H9 (cell line): ENCODE results near the gene RAB4B. TPM values are rescaled to one million over a fixed set of nuclear protein-coding genes. Genes with fewer than 3 reads are reported as not detected.

Source experiments
- DNase-seq: peaks from one replicate; pipeline ENCODE4 v3.0.0-alpha.2; 2017
- H2AFZ ChIP-seq: one replicate; pipeline ENCODE4 v1.6.1; 2013; ENCODE audit warnings: mild to moderate bottlenecking, low read length, control low read depth, moderate library complexity
- H2AK5ac ChIP-seq: 2 replicates; pipeline ENCODE4 v1.6.1; 2013; ENCODE audit warnings: low read length, control low read depth, mixed read lengths; ENCODE audit not compliant: insufficient read length
- H2BK120ac ChIP-seq: one replicate; pipeline ENCODE4 v1.6.1; 2013; ENCODE audit warnings: low read depth, mild to moderate bottlenecking, low read length, control low read depth, inconsistent platforms; ENCODE audit not compliant: poor library complexity, severe bottlenecking
- H2BK12ac ChIP-seq: 2 replicates; pipeline ENCODE4 v1.6.1; 2013; ENCODE audit warnings: low read length, control low read depth, mixed read lengths, low read depth; ENCODE audit not compliant: insufficient read length
- H2BK15ac ChIP-seq: 2 replicates; pipeline ENCODE4 v1.6.1; 2013; ENCODE audit warnings: low read depth, low read length, control low read depth
- H2BK20ac ChIP-seq: one replicate; pipeline ENCODE4 v1.6.1; 2013; ENCODE audit warnings: low read depth, mild to moderate bottlenecking, low read length, control low read depth, inconsistent platforms; ENCODE audit not compliant: poor library complexity, severe bottlenecking
- H2BK5ac ChIP-seq: 2 replicates; pipeline ENCODE4 v1.6.1; 2013; ENCODE audit warnings: low read length, control low read depth, mixed read lengths; ENCODE audit not compliant: insufficient read length
- H3K14ac ChIP-seq: 2 replicates; pipeline ENCODE4 v1.6.1; 2013; ENCODE audit warnings: low read length, control low read depth; ENCODE audit not compliant: insufficient read depth
- H3K18ac ChIP-seq: 2 replicates; pipeline ENCODE4 v1.6.1; 2013; ENCODE audit warnings: low read depth, mild to moderate bottlenecking, mixed read lengths, low read length, control low read depth; ENCODE audit not compliant: insufficient read length
- H3K23ac ChIP-seq: 2 replicates; pipeline ENCODE4 v1.6.1; 2013; ENCODE audit warnings: low read length, control low read depth, mixed read lengths, low read depth; ENCODE audit not compliant: insufficient read length
- H3K23me2 ChIP-seq: 2 replicates; pipeline ENCODE4 v1.6.1; 2013; ENCODE audit warnings: low read depth, mild to moderate bottlenecking, mixed read lengths, low read length, control low read depth; ENCODE audit not compliant: insufficient read length, poor library complexity, severe bottlenecking
- H3K27ac ChIP-seq: 2 replicates; pipeline ENCODE4 v1.5.1; 2013; ENCODE audit warnings: low read length, control low read depth, mixed read lengths, low read depth; ENCODE audit not compliant: insufficient read length
- H3K27me3 ChIP-seq: 2 replicates; pipeline ENCODE4 v1.6.1; 2013; ENCODE audit warnings: low read length, control low read depth, inconsistent platforms; ENCODE audit not compliant: insufficient read depth
- H3K4ac ChIP-seq: 2 replicates; pipeline ENCODE4 v1.6.1; 2013; ENCODE audit warnings: low read depth, mild to moderate bottlenecking, control low read depth, inconsistent platforms, low read length, moderate library complexity
- H3K4me1 ChIP-seq: 2 replicates; pipeline ENCODE4 v1.6.1; 2013; ENCODE audit warnings: low read length, control low read depth, inconsistent platforms; ENCODE audit not compliant: insufficient read depth
- H3K4me2 ChIP-seq: 2 replicates; pipeline ENCODE4 v1.6.1; 2013; ENCODE audit warnings: low read length, control low read depth, mixed read lengths; ENCODE audit not compliant: insufficient read length, insufficient read depth
- H3K56ac ChIP-seq: 2 replicates; pipeline ENCODE4 v1.6.1; 2013; ENCODE audit warnings: low read depth, mild to moderate bottlenecking, mixed read lengths, low read length, control low read depth; ENCODE audit not compliant: insufficient read length
- H3K79me1 ChIP-seq: 2 replicates; pipeline ENCODE4 v1.6.1; 2013; ENCODE audit warnings: low read depth, mild to moderate bottlenecking, moderate library complexity, low read length, control low read depth, inconsistent platforms; ENCODE audit not compliant: insufficient read depth, poor library complexity, severe bottlenecking
- H3K79me2 ChIP-seq: 2 replicates; pipeline ENCODE4 v1.6.1; 2013; ENCODE audit warnings: low read length, control low read depth, inconsistent platforms; ENCODE audit not compliant: insufficient read depth
- H3K9ac ChIP-seq: 2 replicates; pipeline ENCODE4 v1.6.1; 2013; ENCODE audit warnings: low read length, control low read depth, mixed read lengths; ENCODE audit not compliant: insufficient read length; ENCODE audit errors: extremely low read depth
- H3K9me3 ChIP-seq: one replicate; pipeline ENCODE4 v1.6.1; 2013; ENCODE audit warnings: low read depth, low read length, inconsistent platforms; ENCODE audit not compliant: control insufficient read depth
- H3T11ph ChIP-seq: one replicate; pipeline ENCODE4 v1.6.1; 2013; ENCODE audit warnings: mild to moderate bottlenecking, low read length, control low read depth, inconsistent platforms
- H4K20me1 ChIP-seq: one replicate; pipeline ENCODE4 v1.6.1; 2013; ENCODE audit not compliant: control insufficient read depth, insufficient read length, insufficient read depth
- H4K5ac ChIP-seq: 2 replicates; pipeline ENCODE4 v1.6.1; 2013; ENCODE audit warnings: low read depth, mild to moderate bottlenecking, mixed read lengths, low read length, control low read depth; ENCODE audit not compliant: insufficient read length
- H4K8ac ChIP-seq: replicated peaks from 2 replicates; pipeline ENCODE4 v1.6.1; 2013; ENCODE audit warnings: low read length, control low read depth, mixed read lengths, low read depth; ENCODE audit not compliant: insufficient read length
- H4K91ac ChIP-seq: 2 replicates; pipeline ENCODE4 v1.6.1; 2013; ENCODE audit warnings: low read depth, mild to moderate bottlenecking, moderate library complexity, mixed read lengths, low read length, control low read depth; ENCODE audit not compliant: insufficient read length
- H3K27ac Mint-ChIP-seq, 3 experiments: 2 replicates in 2 of 3; 3 replicates in 1 of 3; pipeline ENCODE4 v1.8.0; 2020 to 2021; ENCODE audit warnings: mixed read lengths in 3 of 3, mild to moderate bottlenecking in 1 of 3, moderate library complexity in 1 of 3
- H3K27me3 Mint-ChIP-seq: 2 replicates; pipeline ENCODE4 v1.8.0; 2021; ENCODE audit warnings: low read depth, mild to moderate bottlenecking, moderate library complexity, mixed read lengths
- H3K36me3 Mint-ChIP-seq, 3 experiments: 2 replicates in 2 of 3; 3 replicates in 1 of 3; pipeline ENCODE4 v1.8.0; 2020 to 2021; ENCODE audit warnings: low read depth in 3 of 3, mixed read lengths in 3 of 3; ENCODE audit not compliant: insufficient read depth in 1 of 3
- H3K4me1 Mint-ChIP-seq, 2 experiments: 2 replicates each; pipeline ENCODE4 v1.8.0; 2020; ENCODE audit warnings: mixed read lengths in 2 of 2
- H3K4me3 Mint-ChIP-seq, 2 experiments: 2 replicates in 1 of 2; 3 replicates in 1 of 2; pipeline ENCODE4 v1.8.0; 2020 to 2021; ENCODE audit warnings: mild to moderate bottlenecking in 2 of 2, mixed read lengths in 2 of 2, moderate library complexity in 1 of 2
- H3K9me3 Mint-ChIP-seq, 2 experiments: 2 replicates in 1 of 2; 3 replicates in 1 of 2; pipeline ENCODE4 v1.8.0; 2020; ENCODE audit warnings: mild to moderate bottlenecking in 2 of 2, mixed read lengths in 2 of 2, moderate library complexity in 1 of 2
- CTCF ChIP-seq: fragments of 200-600 bp; sonication (generic); conservative IDR thresholded peaks from 3 replicates; pipeline ENCODE4 v1.8.0; 2021; ENCODE audit warnings: antibody characterized with exemption, mild to moderate bottlenecking
- WGBS: extraction: QIAGEN DNeasy Blood & Tissue Kit; methylation state at CpG from one replicate; pipeline ENCODE4 v1.1.7; 2013; ENCODE audit warnings: missing lambda C conversion rate, low lambda C conversion rate, mixed read lengths; ENCODE audit not compliant: insufficient read length; ENCODE audit errors: extremely low coverage; 5-methylcytosine and 5-hydroxymethylcytosine counted together
- total RNA-seq: library from RNA; stranded (reverse); gene quantifications from 2 replicates; pipeline ENCODE4 v1.2.1, GENCODE V29; 2021

Gene RAB4B
- total RNA-seq, 1 experiment from 2014 or later: 26.8 TPM

- Histone ChIP-seq H3K27me3 (no peaks in the 10 kb centered on the region), H3K79me1 (no peaks in the 10 kb centered on the region), H3K4me1 (no peaks in the 10 kb centered on the region), H3K9me3 (no peaks in the 10 kb centered on the region), H3K4me2 (no peak overlapping the region), H4K8ac (no peak overlapping the region), H2BK12ac (no peak overlapping the region), H3K18ac (no peak overlapping the region), H3K4ac (no peak overlapping the region), H3K14ac (no peak overlapping the region), H2BK5ac (no peak overlapping the region), H2BK120ac (no peak overlapping the region), H3K9ac (no peak overlapping the region), H3K23ac (no peak overlapping the region), H2AK5ac (no peak overlapping the region), H3K79me2 (no peaks in the 10 kb centered on the region), H4K5ac (no peak overlapping the region), H4K91ac (no peak overlapping the region), H2BK20ac (no peak overlapping the region), H3T11ph (no peak overlapping the region), H3K23me2 (no peaks in the 10 kb centered on the region), H4K20me1 (no peaks in the 10 kb centered on the region), H3K56ac (no peak overlapping the region), H2BK15ac (no peak overlapping the region), H3K27ac (no peak overlapping the region), H2AFZ (no peak overlapping the region)
- DNase-seq: no peak
- Mint-ChIP-seq H3K9me3 (no peaks in the 10 kb centered on the region), H3K4me3 (no peak overlapping the region), H3K36me3 (peaks cover 11 to 67% (median 49%) of the 10 kb centered on the region in 3 experiments; a peak in 6 of 7 replicates), H3K27me3 (no peaks in the 10 kb centered on the region), H3K4me1 (peaks cover 0 to under 1% of the 10 kb centered on the region in 2 experiments; a peak in 3 of 4 replicates), H3K27ac (no peak overlapping the region)
- no peak for TF ChIP-seq CTCF
- no CpG with 5 or more reads among the region's 9 CpGs for WGBS
Observed at GRCh38 chr19:40736661-40737060, 41.4 kb upstream of the RAB4B start.
